GM21360 (cell line): ENCODE results near the gene NPAS1.

Experiments used
- ATAC-seq: cut with Tn5 transposase; IDR thresholded peaks from one replicate; pipeline ENCODE4 v1.9.1; 2021; ENCODE audit warnings: mild to moderate bottlenecking, moderate library complexity; ENCODE audit not compliant: unreplicated experiment

NPAS1 gene

GRCh38 chr19:47019431-47020041 lies at the start of gene NPAS1:
NPAS1 (plus strand) TSS chr19:47019837; CDS start chr19:47021048, 1,211 bp downstream.
- no peak for ATAC-seq

GRCh38 chr19:46970815-46971214 lies 48.8 kb upstream of the NPAS1 start:
- no peak for ATAC-seq

GRCh38 chr19:46972311-46972710 lies 47.3 kb upstream of the NPAS1 start:
- no peak for ATAC-seq

GRCh38 chr19:46974181-46974580 lies 45.5 kb upstream of the NPAS1 start:
- no peak for ATAC-seq

GRCh38 chr19:46975011-46975924 lies 44.4 kb upstream of the NPAS1 start:
- no peak for ATAC-seq

GRCh38 chr19:46975925-46976782 lies 43.5 kb upstream of the NPAS1 start:
- no peak for ATAC-seq

- ATAC-seq, result no peak
Observed at GRCh38 chr19:46976845-46977320, 42.8 kb upstream of the NPAS1 start.

GRCh38 chr19:46977548-46977947 lies 42.1 kb upstream of the NPAS1 start:
- no peak for ATAC-seq

- no peak for ATAC-seq
Observed at GRCh38 chr19:46978171-46978869, 41.3 kb upstream of the NPAS1 start.

GRCh38 chr19:46979126-46980105 lies 40.2 kb upstream of the NPAS1 start:
- ATAC-seq, result no peak

GRCh38 chr19:46980761-46981160 lies 38.9 kb upstream of the NPAS1 start:
- ATAC-seq, result no peak

GRCh38 chr19:46981286-46981945 lies 38.2 kb upstream of the NPAS1 start:
- ATAC-seq, result no peak

GRCh38 chr19:46983097-46983496 lies 36.5 kb upstream of the NPAS1 start:
- no peak for ATAC-seq

- ATAC-seq, result no peak
Observed at GRCh38 chr19:46984077-46985010, 35.3 kb upstream of the NPAS1 start.

- no peak for ATAC-seq
Observed at GRCh38 chr19:46985542-46986415, 33.9 kb upstream of the NPAS1 start.

GRCh38 chr19:46988614-46989230 lies 30.9 kb upstream of the NPAS1 start:
- ATAC-seq, result no peak
